DND-41 (cell line): ENCODE measurements around the gene VTI1B.
"Not testable (repeated sequence)": the region's sequence is repeated elsewhere in the genome, so short reads cannot be mapped to it uniquely, and the experiment has no call there.

Source experiments
- ATAC-seq: fragments of 200-7000 bp; cut with Tn5 transposase; 3 replicates; pipeline ENCODE4 v1.9.1; 2021; ENCODE audit warnings: low read depth; ENCODE audit not compliant: insufficient read depth
- DNase-seq: peaks from one replicate; pipeline ENCODE4 v3.0.0-alpha.2; 2020
- H2AFZ ChIP-seq: 2 replicates; pipeline ENCODE4 v1.6.0; 2012; ENCODE audit warnings: low read depth, low read length
- H3K27ac ChIP-seq: 2 replicates; pipeline ENCODE4 v1.5.1; 2012; ENCODE audit warnings: low read length, inconsistent platforms
- H3K27me3 ChIP-seq: fragments of 200-600 bp; sonication (generic); 2 replicates; pipeline ENCODE4 v1.6.0; 2012; ENCODE audit warnings: low read length, mild to moderate bottlenecking, inconsistent platforms; ENCODE audit not compliant: insufficient read depth, poor library complexity
- H3K36me3 ChIP-seq: 2 replicates; pipeline ENCODE4 v1.5.1; 2012; ENCODE audit warnings: low read length, inconsistent platforms; ENCODE audit not compliant: insufficient read depth
- H3K4me1 ChIP-seq: 2 replicates; pipeline ENCODE4 v1.5.1; 2012; ENCODE audit warnings: mild to moderate bottlenecking, low read length; ENCODE audit not compliant: insufficient read depth
- H3K4me2 ChIP-seq: 2 replicates; pipeline ENCODE4 v1.6.0; 2012; ENCODE audit warnings: mild to moderate bottlenecking, moderate library complexity, low read length, inconsistent platforms; ENCODE audit not compliant: insufficient read depth
- H3K4me3 ChIP-seq, 2 experiments: fragments of 200-600 bp in 1 of 2; shearing (Covaris generic) in 1 of 2; 2 replicates each; pipeline ENCODE4 v1.5.1; 2012 to 2016; ENCODE audit warnings: inconsistent platforms in 2 of 2, low read length in 2 of 2, mild to moderate bottlenecking in 2 of 2, low read depth in 1 of 2, moderate library complexity in 1 of 2
- H3K79me2 ChIP-seq: 2 replicates; pipeline ENCODE4 v1.6.0; 2012; ENCODE audit warnings: low read length, inconsistent platforms; ENCODE audit not compliant: insufficient read depth
- H3K9ac ChIP-seq: 2 replicates; pipeline ENCODE4 v1.6.0; 2012; ENCODE audit warnings: low read depth, mild to moderate bottlenecking, inconsistent platforms, low read length, moderate library complexity
- H3K9me3 ChIP-seq: 2 replicates; pipeline ENCODE4 v1.5.1; 2012; ENCODE audit warnings: low read length, moderate library complexity, mild to moderate bottlenecking, inconsistent platforms; ENCODE audit not compliant: insufficient read depth, severe bottlenecking
- H4K20me1 ChIP-seq: 2 replicates; pipeline ENCODE4 v1.6.0; 2012; ENCODE audit warnings: low read length; ENCODE audit not compliant: insufficient read depth
- CTCF ChIP-seq: IDR thresholded peaks from 2 replicates; pipeline ENCODE4 v1.5.1; 2012; ENCODE audit warnings: borderline replicate concordance, low read length, moderate library complexity, mild to moderate bottlenecking; ENCODE audit not compliant: poor library complexity, severe bottlenecking; ENCODE audit errors: extremely low read depth
- EZH2 ChIP-seq: IDR thresholded peaks from 3 replicates; pipeline ENCODE4 v1.6.1; 2012; ENCODE audit warnings: borderline replicate concordance, low read depth, mild to moderate bottlenecking, moderate library complexity, low read length, inconsistent platforms; ENCODE audit not compliant: severe bottlenecking

Gene VTI1B

GRCh38 chr14:67719866-67720265, 45.4 kb upstream of the VTI1B start:
- Histone ChIP-seq H3K9me3 (no peaks in the 10 kb centered on the region), H2AFZ (no peak overlapping the region), H4K20me1 (no peaks in the 10 kb centered on the region), H3K4me3 (no peak overlapping the region), H3K9ac (no peak overlapping the region), H3K4me1 (no peaks in the 10 kb centered on the region), H3K36me3 (no peaks in the 10 kb centered on the region), H3K27ac (no peak overlapping the region), H3K27me3 (peaks cover 7% of the 10 kb centered on the region), H3K4me2 (no peak overlapping the region), H3K79me2 (no peaks in the 10 kb centered on the region)
- ATAC-seq (no peak), DNase-seq (no peak)
- TF ChIP-seq CTCF: no peak
- TF ChIP-seq EZH2: no peak

GRCh38 chr14:67719385-67719784, 45.0 kb upstream of the VTI1B start:
- H3K79me2 ChIP-seq, H3K9me3 ChIP-seq, H3K4me3 ChIP-seq, H3K27me3 ChIP-seq, H3K27ac ChIP-seq, H3K36me3 ChIP-seq, DNase-seq, H4K20me1 ChIP-seq, H2AFZ ChIP-seq, H3K4me1 ChIP-seq, ATAC-seq, H3K4me2 ChIP-seq, H3K9ac ChIP-seq: not testable (repeated sequence)

DNA sequence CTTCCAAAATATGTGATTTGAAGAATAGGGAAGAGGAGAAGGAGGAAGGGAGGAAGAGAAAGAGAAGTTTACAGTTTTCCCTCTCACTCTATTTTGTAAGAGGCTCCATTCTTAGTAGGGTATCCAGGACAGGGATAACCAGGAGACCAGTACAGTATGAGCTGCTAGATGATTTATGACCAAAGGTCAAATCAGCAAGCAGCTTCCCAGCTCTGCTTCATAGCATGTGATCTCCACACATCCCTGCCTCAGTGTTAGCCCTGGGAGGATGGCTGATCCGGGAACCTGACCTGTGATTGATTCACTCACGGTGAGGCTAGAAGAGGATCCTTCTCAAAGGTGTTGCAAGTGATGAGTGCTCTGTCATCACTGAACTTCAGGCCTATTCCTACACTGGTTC, 43.8 kb upstream of the VTI1B start:
- Histone ChIP-seq H3K4me2 (no peak overlapping the region), H3K27ac (no peak overlapping the region), H2AFZ (no peak overlapping the region)

DNA sequence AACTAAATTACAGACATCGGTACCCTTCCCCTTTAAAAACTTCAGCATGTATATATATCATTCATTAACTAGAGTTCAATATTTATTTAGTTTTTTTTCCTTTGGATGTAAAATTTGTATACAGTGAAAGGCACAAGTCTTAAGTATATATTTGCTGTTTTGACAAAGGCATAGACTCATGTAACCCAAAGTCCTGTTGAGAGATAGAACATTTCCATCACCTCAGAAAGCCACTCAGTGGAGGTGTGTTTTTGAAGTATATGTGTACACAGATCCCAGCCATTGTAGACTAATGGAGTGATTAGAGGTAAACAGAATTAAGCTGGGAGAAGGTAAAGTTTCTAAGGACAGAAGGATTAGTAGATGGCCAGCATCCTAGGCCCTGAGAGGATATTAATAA, 42.6 kb upstream of the VTI1B start:
- DNase-seq: no peak
- Histone ChIP-seq H3K4me3 (no peak overlapping the region), H3K4me1 (no peaks in the 10 kb centered on the region), H4K20me1 (no peaks in the 10 kb centered on the region), H3K9ac (no peak overlapping the region), H3K4me2 (no peak overlapping the region), H3K9me3 (no peaks in the 10 kb centered on the region), H3K27me3 (peaks cover 7% of the 10 kb centered on the region), H3K36me3 (no peaks in the 10 kb centered on the region), H3K27ac (no peak overlapping the region), H3K79me2 (no peaks in the 10 kb centered on the region), H2AFZ (no peak overlapping the region)
- TF ChIP-seq CTCF (no peak), EZH2 (no peak)
- ATAC-seq: no peak

More for the DNA sequence above, 43.8 kb upstream of the VTI1B start:
- Histone ChIP-seq H3K9ac (no peak overlapping the region), H3K79me2 (no peaks in the 10 kb centered on the region), H4K20me1 (no peaks in the 10 kb centered on the region), H3K4me3 (no peak overlapping the region), H3K9me3 (no peaks in the 10 kb centered on the region), H3K36me3 (no peaks in the 10 kb centered on the region), H3K27me3 (peaks cover 7% of the 10 kb centered on the region), H3K4me1 (no peaks in the 10 kb centered on the region)
- no peak for DNase-seq
- no peak for ATAC-seq
- no peak for TF ChIP-seq CTCF
- TF ChIP-seq EZH2: no peak
